ENCODE measurements around the gene NTRK2. TPM values are rescaled to one million over a fixed set of nuclear protein-coding genes. Genes with fewer than 3 reads are reported as not detected.

The NTRK2 gene
- total RNA-seq, 1 experiment from 2014 or later, result not detected

DNA sequence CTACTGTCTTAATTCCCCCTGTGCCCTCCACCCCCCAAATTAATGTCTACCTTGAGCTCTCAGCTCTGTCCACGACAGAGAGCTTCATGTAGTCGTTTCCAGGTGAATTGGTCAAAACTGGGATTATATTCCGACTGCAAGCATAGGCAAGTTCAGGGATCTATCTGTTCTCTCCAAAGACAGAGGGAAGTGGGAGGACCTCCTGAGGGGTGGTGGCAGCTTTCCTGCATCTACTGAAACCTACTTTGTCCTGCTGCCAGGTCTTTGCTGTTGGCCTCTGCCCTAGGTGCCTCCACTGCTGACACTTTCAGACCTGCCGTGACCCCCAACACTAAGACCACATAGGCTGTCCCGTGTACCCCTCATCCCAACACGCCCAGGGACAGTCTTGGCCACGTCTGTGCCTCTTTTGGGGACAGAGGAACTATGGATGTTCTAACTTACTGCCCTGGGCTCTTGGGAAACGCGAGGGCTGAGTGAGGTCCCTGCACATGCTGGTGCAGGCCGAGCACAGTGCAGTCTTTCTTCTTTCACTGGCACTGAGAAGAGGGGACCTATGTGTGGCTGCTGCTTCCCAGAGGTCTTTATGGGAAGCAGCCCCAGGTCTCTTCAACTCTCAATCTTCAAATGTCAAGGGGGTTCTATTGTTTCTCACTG is 125.6 kb downstream of the NTRK2 start:
- H3K36me3 ChIP-seq (replicated peaks; ENCODE audit: control insufficient read depth, insufficient read depth, low read length), result no peaks in the 10 kb centered on the region
- no peaks in the 10 kb centered on the region for H3K27me3 ChIP-seq (ENCODE audit: control insufficient read depth, insufficient read depth, low read length)
- no peak overlapping the region for H3K4me3 ChIP-seq (ENCODE audit: insufficient read depth, low read depth, low read length)
- no peak for DNase-seq

DNA sequence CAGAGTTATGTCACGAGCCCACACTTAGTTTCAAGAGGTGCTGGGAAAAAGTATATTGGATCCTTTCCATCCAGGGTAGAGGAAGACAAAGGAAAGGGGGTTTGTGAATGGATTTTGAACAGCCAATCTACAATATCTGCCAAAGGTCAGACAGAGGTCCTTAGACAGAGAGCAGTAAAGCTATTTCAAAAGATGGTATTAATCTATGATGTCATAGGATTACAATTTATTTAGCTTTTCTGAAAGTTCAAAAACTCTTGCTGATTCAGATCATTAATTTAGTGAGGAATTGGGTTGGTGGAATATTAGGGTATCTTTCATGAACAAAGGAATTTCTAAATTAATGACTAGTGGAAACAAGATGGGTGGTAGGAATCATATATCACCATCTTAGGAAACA is 126.9 kb downstream of the NTRK2 start:
- no peaks in the 10 kb centered on the region for H3K27me3 ChIP-seq (ENCODE audit: control insufficient read depth, insufficient read depth, low read length)
- no peak overlapping the region for H3K4me3 ChIP-seq (ENCODE audit: insufficient read depth, low read depth, low read length)
- no peak for DNase-seq
- H3K36me3 ChIP-seq (replicated peaks; ENCODE audit: control insufficient read depth, insufficient read depth, low read length), result no peaks in the 10 kb centered on the region

DNA sequence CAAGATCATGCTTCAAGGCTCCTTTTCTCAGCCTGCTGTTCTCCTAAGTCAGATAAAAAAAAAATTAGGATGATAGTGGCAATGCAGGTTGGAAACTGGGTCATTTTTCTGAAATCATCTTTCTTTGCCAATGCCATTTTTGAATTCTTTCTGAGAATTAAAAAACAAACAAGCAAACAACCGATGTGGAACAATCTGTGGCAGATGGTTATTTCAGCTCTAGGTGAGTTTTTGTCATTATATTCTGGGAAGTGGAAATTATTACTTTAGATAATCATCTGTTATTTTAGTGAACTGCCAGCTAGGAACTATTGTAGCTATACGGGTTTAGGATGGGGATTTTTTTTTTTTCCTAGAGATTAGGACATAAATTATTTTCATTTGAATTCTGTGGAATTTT is 129.7 kb downstream of the NTRK2 start:
- Histone ChIP-seq H3K4me3 (ENCODE audit: insufficient read depth, low read depth, low read length) (no peak overlapping the region), H3K27me3 (ENCODE audit: control insufficient read depth, insufficient read depth, low read length) (no peaks in the 10 kb centered on the region), H3K36me3 (replicated peaks; ENCODE audit: control insufficient read depth, insufficient read depth, low read length) (no peaks in the 10 kb centered on the region)
- no peak for DNase-seq

DNA sequence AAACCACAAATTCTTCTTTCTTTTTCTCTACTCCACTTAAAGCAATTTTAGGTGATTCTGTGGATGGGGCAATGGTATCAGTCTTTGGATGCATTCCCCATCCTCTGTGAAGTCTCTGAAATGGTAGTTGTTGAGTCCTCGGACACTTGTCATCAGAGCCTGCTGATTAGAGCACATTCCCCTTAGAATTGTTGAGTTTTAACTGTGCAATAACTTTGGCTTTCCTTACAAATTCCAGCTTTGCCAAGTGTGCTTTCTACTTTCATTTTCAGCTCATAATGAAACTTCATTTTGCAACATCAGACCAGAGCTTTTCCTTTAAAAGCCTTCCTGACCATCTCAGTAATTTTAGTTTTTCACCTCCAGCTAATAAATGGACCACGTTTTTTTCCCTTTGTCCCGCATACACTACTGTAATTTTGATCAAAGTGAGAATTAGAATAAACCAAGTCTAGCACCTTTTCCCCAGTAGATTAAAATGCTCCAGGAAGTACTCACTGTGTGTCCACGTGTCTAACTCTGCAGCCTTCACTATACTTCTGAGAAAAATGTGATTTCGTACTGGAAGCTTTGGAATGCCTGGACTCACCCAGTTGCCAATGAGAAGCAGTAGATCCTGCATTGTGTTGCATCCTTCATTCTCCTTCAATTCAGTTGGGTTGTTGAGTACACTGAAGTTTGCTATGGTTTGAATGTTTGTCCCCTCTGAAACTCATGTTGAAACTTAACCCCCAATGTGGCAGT is 135.6 kb downstream of the NTRK2 start:
- Histone ChIP-seq H3K36me3 (replicated peaks; ENCODE audit: control insufficient read depth, insufficient read depth, low read length) (no peaks in the 10 kb centered on the region), H3K27me3 (ENCODE audit: control insufficient read depth, insufficient read depth, low read length) (no peaks in the 10 kb centered on the region), H3K4me3 (ENCODE audit: insufficient read depth, low read depth, low read length) (no peak overlapping the region)
- no peak for DNase-seq

DNA sequence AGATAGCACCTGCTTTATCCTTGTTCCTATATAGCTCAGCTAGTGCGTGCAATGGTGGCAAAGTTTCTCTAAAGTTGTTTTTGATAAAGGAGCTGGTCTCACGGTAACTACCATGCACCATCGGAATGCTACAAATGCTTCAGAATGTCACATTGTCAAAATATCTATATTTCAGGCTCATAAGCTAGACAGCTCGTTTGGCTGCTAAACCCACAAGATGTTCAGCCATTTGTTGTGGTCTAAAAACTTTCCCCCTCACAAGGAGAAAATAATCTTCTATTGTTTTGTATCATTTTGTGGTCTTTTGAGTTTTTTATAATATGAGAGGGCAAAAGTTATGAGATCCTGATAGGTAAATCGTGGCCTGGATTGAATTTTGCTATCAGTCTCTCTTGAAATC is 137.9 kb downstream of the NTRK2 start:
- H3K36me3 ChIP-seq (replicated peaks; ENCODE audit: control insufficient read depth, insufficient read depth, low read length), result no peaks in the 10 kb centered on the region
- H3K27me3 ChIP-seq (ENCODE audit: control insufficient read depth, insufficient read depth, low read length), result no peaks in the 10 kb centered on the region
- H3K4me3 ChIP-seq (ENCODE audit: insufficient read depth, low read depth, low read length), result no peak overlapping the region
- DNase-seq, result no peak

DNA sequence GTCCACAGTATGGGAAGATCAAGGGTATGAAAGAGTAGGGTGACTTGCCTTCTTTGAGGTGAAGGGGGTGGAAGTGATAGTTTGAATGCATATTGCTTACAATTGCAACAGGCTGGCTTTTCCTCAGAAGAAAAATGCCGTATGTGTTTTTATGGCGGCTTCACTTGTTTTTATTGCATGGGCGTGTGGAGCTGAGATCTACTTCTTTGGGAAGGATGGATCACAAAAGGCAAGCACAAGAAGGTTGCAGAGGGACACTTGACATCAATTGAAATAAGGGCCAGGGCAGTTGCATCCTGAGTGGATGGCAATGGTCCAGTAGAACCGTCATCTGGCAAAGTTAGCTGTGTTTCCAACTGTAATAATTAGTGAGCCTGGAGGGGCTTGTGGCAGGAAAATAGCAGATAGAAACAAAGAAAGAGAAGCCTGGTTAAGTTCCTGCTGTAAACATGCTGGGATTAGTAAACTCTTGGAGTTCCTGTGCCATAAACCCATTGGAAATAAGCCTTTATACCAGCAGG is 138.4 kb downstream of the NTRK2 start:
- H3K27me3 ChIP-seq (ENCODE audit: control insufficient read depth, insufficient read depth, low read length), result no peaks in the 10 kb centered on the region
- no peaks in the 10 kb centered on the region for H3K36me3 ChIP-seq (replicated peaks; ENCODE audit: control insufficient read depth, insufficient read depth, low read length)
- H3K4me3 ChIP-seq (ENCODE audit: insufficient read depth, low read depth, low read length), result no peak overlapping the region
- DNase-seq, result no peak

DNA sequence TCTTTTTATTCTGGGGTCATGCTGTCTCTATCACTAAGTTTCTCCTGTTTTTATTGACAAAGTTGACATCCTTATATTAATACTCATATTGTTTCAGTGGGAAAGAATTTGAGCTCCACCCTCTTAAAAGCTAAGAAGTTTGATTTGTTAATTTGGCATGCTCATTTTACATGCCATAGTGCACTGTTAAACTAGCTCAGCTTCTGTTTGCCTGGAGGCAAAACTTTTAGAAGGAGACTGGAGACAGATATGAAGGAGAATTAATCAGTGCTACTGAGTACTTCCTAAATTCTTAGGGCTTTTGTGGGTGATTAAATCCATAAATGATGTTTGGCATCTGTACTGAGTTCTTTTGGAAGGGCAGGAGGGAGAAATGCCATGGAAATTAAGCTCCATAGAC is 138.9 kb downstream of the NTRK2 start:
- Histone ChIP-seq H3K27me3 (ENCODE audit: control insufficient read depth, insufficient read depth, low read length) (no peaks in the 10 kb centered on the region), H3K36me3 (replicated peaks; ENCODE audit: control insufficient read depth, insufficient read depth, low read length) (no peaks in the 10 kb centered on the region), H3K4me3 (ENCODE audit: insufficient read depth, low read depth, low read length) (no peak overlapping the region)
- DNase-seq, result no peak

DNA sequence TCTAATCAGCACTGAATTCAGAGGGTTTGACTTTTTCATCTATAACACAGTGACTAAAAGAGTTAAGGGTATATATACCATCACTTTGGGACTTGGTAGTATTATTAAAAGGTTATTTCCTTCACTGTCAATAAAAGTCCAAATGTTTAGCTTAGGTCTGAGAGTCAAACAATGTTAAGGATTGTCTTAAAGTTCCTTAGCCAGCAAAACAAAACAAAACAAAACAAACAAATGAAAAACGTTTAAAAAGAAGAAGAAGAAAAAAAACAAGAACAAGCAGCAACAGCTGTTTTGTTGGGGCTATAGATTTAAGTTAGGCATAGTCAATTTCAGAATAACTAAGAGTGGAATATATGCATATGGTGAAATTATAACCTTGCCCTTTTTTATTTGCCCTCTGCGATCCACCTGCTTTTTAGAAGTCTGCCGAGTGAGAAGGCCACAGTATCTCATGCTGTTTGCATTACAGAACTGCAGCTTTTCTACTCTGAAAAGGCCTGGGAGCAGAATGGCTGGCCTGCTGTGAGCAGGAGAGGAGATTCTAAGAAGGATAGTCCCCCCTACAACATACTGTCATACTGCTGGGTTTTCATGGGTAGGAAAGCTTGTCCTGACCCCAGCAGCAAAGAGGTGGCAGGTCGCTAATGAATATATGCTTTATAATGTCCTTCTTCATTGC is 141.7 kb downstream of the NTRK2 start:
- Histone ChIP-seq H3K36me3 (replicated peaks; ENCODE audit: control insufficient read depth, insufficient read depth, low read length) (no peaks in the 10 kb centered on the region), H3K4me3 (ENCODE audit: insufficient read depth, low read depth, low read length) (no peak overlapping the region), H3K27me3 (ENCODE audit: control insufficient read depth, insufficient read depth, low read length) (no peaks in the 10 kb centered on the region)
- DNase-seq, result peak; percentile 9

DNA sequence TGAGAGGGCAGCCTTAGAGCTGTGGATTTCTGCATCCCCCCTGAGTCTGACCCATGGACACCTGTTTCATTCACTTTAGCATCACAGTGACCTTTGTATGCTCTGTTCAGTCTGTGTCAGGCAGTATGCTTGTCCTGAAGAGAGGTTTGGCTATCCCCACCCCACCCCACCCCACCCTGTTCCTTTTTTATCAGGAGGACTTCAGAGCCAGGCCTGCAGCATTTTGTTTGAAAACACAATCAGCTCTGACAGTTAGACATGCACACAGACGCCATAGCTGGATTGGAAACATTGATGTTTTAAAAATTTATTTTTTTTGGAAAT is 142.2 kb downstream of the NTRK2 start:
- Histone ChIP-seq H3K36me3 (replicated peaks; ENCODE audit: control insufficient read depth, insufficient read depth, low read length) (no peaks in the 10 kb centered on the region), H3K4me3 (ENCODE audit: insufficient read depth, low read depth, low read length) (no peak overlapping the region), H3K27me3 (ENCODE audit: control insufficient read depth, insufficient read depth, low read length) (no peaks in the 10 kb centered on the region)
- DNase-seq, result no peak

DNA sequence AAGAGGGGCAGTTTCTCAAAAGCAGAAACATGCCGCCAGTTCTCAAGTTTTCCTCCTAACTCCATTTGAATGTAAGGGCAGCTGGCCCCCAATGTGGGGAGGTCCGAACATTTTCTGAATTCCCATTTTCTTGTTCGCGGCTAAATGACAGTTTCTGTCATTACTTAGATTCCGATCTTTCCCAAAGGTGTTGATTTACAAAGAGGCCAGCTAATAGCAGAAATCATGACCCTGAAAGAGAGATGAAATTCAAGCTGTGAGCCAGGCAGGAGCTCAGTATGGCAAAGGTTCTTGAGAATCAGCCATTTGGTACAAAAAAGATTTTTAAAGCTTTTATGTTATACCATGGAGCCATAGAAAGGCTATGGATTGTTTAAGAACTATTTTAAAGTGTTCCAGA is 142.8 kb downstream of the NTRK2 start:
- Histone ChIP-seq H3K4me3 (ENCODE audit: insufficient read depth, low read depth, low read length) (no peak overlapping the region), H3K27me3 (ENCODE audit: control insufficient read depth, insufficient read depth, low read length) (no peaks in the 10 kb centered on the region), H3K36me3 (replicated peaks; ENCODE audit: control insufficient read depth, insufficient read depth, low read length) (no peaks in the 10 kb centered on the region)
- DNase-seq, result no peak

DNA sequence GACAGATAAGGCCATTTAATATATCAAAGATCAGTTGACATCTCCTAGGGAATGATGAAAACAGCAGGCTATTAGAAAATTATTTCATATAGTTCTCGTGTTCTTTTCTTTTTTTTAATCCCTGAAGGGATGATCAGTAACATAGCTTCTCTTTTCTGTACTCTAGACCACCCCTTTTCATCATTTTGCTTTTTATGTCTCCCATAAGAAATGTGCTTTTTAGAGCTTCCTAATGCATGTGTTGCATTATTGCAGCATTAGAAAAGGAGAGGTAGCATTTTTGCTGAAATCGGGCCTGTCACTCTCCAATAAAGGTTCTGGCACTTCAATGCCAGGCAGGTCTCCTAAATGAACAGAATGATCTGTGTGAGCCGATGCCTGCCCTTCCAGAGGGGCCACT is 143.3 kb downstream of the NTRK2 start:
- no peaks in the 10 kb centered on the region for H3K36me3 ChIP-seq (replicated peaks; ENCODE audit: control insufficient read depth, insufficient read depth, low read length)
- H3K27me3 ChIP-seq (ENCODE audit: control insufficient read depth, insufficient read depth, low read length), result no peaks in the 10 kb centered on the region
- no peak for DNase-seq

DNA sequence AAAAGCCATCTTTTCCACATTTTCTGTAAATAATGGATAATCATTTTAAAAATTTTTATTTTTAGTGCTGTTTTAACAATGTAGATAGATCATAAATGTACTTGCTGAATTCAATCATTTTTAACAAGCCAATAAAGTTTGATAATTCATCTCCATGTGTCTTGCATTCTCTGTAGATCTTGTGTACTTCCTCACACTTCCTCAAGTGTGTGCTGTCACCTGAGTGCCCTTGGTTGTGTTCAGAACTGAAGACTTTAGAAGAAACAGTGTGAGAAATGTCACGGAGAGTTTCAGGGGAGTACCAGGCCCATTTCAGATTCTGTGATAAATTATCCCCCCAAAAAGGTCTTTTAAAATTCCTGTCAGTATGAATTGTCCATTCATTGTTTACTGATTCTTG is 146.0 kb downstream of the NTRK2 start:
- Histone ChIP-seq H3K27me3 (ENCODE audit: control insufficient read depth, insufficient read depth, low read length) (no peaks in the 10 kb centered on the region), H3K36me3 (replicated peaks; ENCODE audit: control insufficient read depth, insufficient read depth, low read length) (no peaks in the 10 kb centered on the region), H3K4me3 (ENCODE audit: insufficient read depth, low read depth, low read length) (no peak overlapping the region)
- DNase-seq, result no peak

More for the DNA sequence above, 143.3 kb downstream of the NTRK2 start:
- no peak overlapping the region for H3K4me3 ChIP-seq (ENCODE audit: insufficient read depth, low read depth, low read length)

DNA sequence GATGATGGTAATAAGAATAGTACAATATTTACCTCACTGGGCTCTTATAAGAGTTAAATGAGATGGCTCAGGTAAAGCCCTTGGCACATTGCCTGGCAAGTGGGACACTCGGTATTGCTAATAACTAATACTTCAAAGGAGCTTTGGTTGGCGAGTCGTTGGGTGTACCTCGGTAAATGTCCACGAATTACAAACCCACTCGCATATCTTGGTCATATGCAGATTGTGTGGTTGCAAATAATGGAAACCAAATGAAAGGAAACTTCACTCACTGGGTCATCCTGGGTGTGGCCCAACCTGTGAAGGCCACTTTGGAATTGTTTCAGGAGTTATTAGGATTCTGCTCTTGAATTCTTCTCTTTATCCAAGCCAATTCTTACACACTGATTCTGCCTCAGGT is 147.5 kb downstream of the NTRK2 start:
- H3K36me3 ChIP-seq (replicated peaks; ENCODE audit: control insufficient read depth, insufficient read depth, low read length), result no peaks in the 10 kb centered on the region
- no peaks in the 10 kb centered on the region for H3K27me3 ChIP-seq (ENCODE audit: control insufficient read depth, insufficient read depth, low read length)
- no peak for DNase-seq
- H3K4me3 ChIP-seq (ENCODE audit: insufficient read depth, low read depth, low read length), result no peak overlapping the region

DNA sequence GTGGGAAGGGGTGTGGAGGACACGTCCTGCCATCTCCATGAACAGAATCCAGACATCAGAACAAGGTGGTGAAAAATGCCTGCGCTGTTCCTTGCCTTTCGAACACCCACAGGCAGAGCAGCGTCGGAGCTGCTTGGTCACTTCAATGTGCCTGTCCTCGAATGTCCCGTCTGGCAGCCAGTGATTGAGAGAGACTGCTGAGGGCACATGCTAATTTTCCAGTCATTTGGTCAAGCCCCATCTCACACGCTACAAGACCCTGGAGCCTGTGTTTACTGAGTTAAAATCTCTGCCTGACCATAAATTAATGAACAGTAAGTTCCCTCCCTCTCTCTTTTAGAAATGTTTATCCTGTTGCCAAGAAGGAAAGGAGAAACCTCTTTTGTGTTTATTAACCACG is 149.3 kb downstream of the NTRK2 start:
- H3K36me3 ChIP-seq (replicated peaks; ENCODE audit: control insufficient read depth, insufficient read depth, low read length), result no peaks in the 10 kb centered on the region
- no peaks in the 10 kb centered on the region for H3K27me3 ChIP-seq (ENCODE audit: control insufficient read depth, insufficient read depth, low read length)
- no peak overlapping the region for H3K4me3 ChIP-seq (ENCODE audit: insufficient read depth, low read depth, low read length)
- no peak for DNase-seq

DNA sequence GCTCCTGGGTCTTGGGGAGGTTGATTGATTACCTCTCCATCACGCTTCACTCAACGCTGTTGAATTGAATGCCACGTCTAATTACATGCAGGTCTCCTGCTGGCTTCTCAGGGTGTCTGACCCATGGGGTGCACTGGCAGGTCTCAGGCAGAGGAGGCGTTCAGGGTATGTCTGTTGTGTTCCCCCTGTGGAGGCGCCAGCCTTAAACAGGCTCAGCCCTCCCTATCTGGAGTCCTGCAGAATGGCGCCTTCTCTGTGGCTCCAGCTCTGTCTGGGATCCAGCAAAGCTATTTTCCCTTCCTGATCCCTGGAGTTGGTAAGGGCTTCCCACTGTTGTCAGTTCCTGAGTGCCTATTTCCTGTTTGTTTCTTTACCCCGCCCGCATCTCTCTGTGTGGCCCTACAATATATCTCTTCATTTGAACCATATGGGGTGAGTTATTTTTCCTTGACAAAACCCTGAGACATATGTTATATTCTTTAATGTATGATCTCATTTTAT is 150.0 kb downstream of the NTRK2 start:
- H3K27me3 ChIP-seq (ENCODE audit: control insufficient read depth, insufficient read depth, low read length), result no peaks in the 10 kb centered on the region
- DNase-seq, result peak; percentile 26
- H3K4me3 ChIP-seq (ENCODE audit: insufficient read depth, low read depth, low read length), result no peak overlapping the region
- no peaks in the 10 kb centered on the region for H3K36me3 ChIP-seq (replicated peaks; ENCODE audit: control insufficient read depth, insufficient read depth, low read length)
